C4-2B (cell line): ENCODE measurements around the gene TUBB4A.

Source experiments
- ZFX ChIP-seq: fragments of 450-650 bp; IDR thresholded peaks from 2 replicates; pipeline ENCODE4 v1.6.1; 2017
- TF ChIP-seq, protein P1 (sequence below): fragments of 450-650 bp; conservative IDR thresholded peaks from 2 replicates; pipeline ENCODE4 v1.5.1; 2017; ENCODE audit warnings: mild to moderate bottlenecking

- TF ChIP-seq, protein P1, sequence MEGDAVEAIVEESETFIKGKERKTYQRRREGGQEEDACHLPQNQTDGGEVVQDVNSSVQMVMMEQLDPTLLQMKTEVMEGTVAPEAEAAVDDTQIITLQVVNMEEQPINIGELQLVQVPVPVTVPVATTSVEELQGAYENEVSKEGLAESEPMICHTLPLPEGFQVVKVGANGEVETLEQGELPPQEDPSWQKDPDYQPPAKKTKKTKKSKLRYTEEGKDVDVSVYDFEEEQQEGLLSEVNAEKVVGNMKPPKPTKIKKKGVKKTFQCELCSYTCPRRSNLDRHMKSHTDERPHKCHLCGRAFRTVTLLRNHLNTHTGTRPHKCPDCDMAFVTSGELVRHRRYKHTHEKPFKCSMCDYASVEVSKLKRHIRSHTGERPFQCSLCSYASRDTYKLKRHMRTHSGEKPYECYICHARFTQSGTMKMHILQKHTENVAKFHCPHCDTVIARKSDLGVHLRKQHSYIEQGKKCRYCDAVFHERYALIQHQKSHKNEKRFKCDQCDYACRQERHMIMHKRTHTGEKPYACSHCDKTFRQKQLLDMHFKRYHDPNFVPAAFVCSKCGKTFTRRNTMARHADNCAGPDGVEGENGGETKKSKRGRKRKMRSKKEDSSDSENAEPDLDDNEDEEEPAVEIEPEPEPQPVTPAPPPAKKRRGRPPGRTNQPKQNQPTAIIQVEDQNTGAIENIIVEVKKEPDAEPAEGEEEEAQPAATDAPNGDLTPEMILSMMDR: no peak
- no peak for TF ChIP-seq ZFX
Measured at GRCh38 chr19:6539514-6539913, 37.4 kb upstream of the TUBB4A start.
